Body of pancreas (tissue), 4 donors: Measurements from ENCODE around the gene SMPD2. TPM values are rescaled to one million over a fixed set of nuclear protein-coding genes. Genes with fewer than 3 reads are reported as not detected.

ENCODE experiments used
- ATAC-seq: fragments of 150-250 bp; one replicate; pipeline ENCODE4 v1.9.1; 2016
- DNase-seq, 4 donors: peaks; one replicate each; pipeline ENCODE4 v3.0.0-alpha.2; 2019
- H3K27ac ChIP-seq, 4 donors: fragments of 200-600 bp; sonication (generic); 1 replicate in 3 of 4; 2 replicates in 1 of 4; pipeline versions ENCODE4 v1.5.1 to v1.6.1; 2016 to 2019; ENCODE audit warnings: mild to moderate bottlenecking in 1 of 4, mixed read lengths in 1 of 4, moderate library complexity in 1 of 4
- H3K27me3 ChIP-seq, 2 donors: fragments of 200-600 bp; sonication (generic); one replicate each; pipeline ENCODE4 v1.6.0; 2016; ENCODE audit warnings: mild to moderate bottlenecking in 1 of 2
- H3K36me3 ChIP-seq, 2 donors: fragments of 200-600 bp; sonication (generic); replicated peaks in 1 of 2; 2 replicates each; pipeline ENCODE4 v1.5.1; 2016; ENCODE audit warnings: low read depth in 2 of 2; ENCODE audit not compliant: insufficient read depth in 1 of 2
- H3K4me1 ChIP-seq: fragments of 200-600 bp; sonication (generic); one replicate; pipeline ENCODE4 v1.6.0; 2016
- H3K4me3 ChIP-seq, 2 donors: fragments of 200-600 bp; sonication (generic); 1 replicate in 1 of 2; 2 replicates in 1 of 2; pipeline ENCODE4 v1.5.1; 2016 to 2019
- H3K9me3 ChIP-seq, 3 donors: fragments of 200-600 bp; sonication (generic); 1 replicate in 2 of 3; 2 replicates in 1 of 3; pipeline ENCODE4 v1.5.1; 2016
- POLR2A ChIP-seq, 3 donors: fragments of 450-650 bp; IDR thresholded peaks; one replicate each; pipeline ENCODE4 v1.6.1; 2016; ENCODE audit warnings: antibody characterized with exemption in 3 of 3, mild to moderate bottlenecking in 2 of 3
- WGBS, 2 donors: methylation state at CpG; one replicate each; pipeline ENCODE4 v1.1.5; 2017; 5-methylcytosine and 5-hydroxymethylcytosine counted together
- intact Hi-C: fragments of 100-400 bp; cut with DNase I; formaldehyde crosslinking; loops from one replicate; pipeline ENCODE4 v1.15.1; 2023
- total RNA-seq, 2 donors: library from RNA; depleted of rRNA; stranded (reverse); fragments of >200 nt; gene quantifications; one replicate each; pipeline ENCODE4 v1.1.0, GENCODE V29; 2016
- TF ChIP-seq, protein P1 (sequence below), 7 experiments: fragments of 450-650 bp in 4 of 7; fragments of 200-600 bp in 3 of 7; sonication (generic) in 3 of 7; IDR thresholded peaks; one replicate each; pipeline ENCODE4 v1.5.1; 2016 to 2019; ENCODE audit warnings: antibody characterized with exemption in 7 of 7

Gene SMPD2
- total RNA-seq, 2 donors from 2014 or later = 8.0 to 13.8 TPM

DNA sequence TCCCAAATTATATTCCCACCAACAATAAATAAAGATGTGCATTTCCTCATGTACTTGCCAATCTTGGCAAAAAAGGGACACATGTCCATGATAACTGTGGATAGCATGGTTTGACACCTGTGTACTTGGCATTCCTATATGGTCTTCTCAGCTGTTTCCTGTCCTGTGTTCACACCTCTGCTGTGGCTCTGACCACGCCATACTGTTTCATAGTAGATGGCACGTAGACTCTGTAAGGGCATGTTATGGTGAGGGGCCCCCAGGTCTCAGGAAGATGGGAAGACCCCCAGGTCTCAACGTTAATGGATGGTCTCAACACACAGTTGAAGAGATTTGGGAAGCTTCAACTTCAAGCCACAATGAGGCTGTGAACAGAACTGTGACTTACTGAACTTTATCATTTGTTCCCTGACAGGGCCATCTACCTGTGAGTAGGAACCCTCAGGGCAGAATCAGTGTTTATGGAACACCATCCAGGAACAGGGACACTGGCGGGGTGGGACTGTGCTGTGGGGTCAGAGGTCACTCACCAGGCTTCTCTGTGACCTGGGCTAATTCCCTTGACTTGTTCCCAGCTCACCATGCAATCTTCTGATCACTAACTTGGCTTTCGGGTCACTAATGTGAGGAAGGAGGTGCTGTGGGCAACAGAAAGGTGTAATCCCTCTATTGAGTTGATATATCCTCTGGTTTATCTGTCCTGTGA, 30.7 kb downstream of the SMPD2 start:
- Histone ChIP-seq H3K36me3 (peaks cover 0 to 6% of the 10 kb centered on the region in 2 donors), H3K4me1 (peaks cover 13% of the 10 kb centered on the region), H3K9me3 (no peaks in the 10 kb centered on the region), H3K4me3 (no peak overlapping the region), H3K27me3 (no peaks in the 10 kb centered on the region), H3K27ac (no peak overlapping the region)
- DNase-seq (no peak), ATAC-seq (no peak)
- 80 to 84% methylated on average over 4 to 5 of the region's 5 CpGs for whole genome bisulfite sequencing, 2 donors
- intact Hi-C loops = no loop called here
- TF ChIP-seq, protein P1, sequence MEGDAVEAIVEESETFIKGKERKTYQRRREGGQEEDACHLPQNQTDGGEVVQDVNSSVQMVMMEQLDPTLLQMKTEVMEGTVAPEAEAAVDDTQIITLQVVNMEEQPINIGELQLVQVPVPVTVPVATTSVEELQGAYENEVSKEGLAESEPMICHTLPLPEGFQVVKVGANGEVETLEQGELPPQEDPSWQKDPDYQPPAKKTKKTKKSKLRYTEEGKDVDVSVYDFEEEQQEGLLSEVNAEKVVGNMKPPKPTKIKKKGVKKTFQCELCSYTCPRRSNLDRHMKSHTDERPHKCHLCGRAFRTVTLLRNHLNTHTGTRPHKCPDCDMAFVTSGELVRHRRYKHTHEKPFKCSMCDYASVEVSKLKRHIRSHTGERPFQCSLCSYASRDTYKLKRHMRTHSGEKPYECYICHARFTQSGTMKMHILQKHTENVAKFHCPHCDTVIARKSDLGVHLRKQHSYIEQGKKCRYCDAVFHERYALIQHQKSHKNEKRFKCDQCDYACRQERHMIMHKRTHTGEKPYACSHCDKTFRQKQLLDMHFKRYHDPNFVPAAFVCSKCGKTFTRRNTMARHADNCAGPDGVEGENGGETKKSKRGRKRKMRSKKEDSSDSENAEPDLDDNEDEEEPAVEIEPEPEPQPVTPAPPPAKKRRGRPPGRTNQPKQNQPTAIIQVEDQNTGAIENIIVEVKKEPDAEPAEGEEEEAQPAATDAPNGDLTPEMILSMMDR (IDR thresholded peaks at IDR 0.05) = no peak
- no peak for TF ChIP-seq POLR2A (IDR thresholded peaks at IDR 0.05)

DNA sequence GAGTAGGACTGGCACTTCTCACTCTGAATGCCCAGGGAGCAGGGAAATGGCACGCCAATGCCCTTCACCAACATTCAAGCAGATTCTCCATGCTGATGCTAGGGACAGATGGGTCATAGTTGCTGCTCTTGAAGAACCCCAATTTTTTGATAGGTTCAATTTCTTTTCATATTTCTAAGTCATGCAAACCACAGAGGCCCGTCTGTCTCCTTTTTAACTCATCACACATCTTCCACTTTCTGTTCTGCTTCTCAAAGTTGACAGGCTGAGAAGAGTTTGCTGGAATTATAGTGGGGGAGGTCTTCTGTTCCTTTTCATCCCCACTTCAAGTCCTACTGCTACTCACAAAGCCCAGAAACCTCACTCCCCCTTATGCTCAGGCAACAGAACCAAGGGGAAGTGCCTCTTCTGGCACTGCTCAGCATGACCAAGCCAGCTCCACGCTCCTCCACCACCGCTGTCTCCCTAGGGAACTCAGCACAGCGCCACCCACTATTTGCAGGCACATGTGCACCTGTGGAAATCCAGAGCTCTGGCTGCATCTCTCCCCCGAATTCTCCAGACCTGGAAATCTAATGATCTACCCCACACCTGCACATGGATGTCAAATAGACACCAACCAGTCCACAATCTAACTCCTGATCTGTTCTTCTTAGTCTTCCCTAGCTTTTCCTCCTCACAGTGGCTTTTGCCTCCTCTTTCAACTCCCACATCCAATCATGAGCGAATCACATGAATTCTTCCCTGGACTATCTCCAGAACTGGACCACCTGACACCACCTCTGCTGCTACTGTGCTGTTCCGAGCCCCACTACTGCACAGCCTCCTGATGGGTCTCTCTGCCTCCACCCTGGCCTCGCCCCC, 31.8 kb downstream of the SMPD2 start:
- 92 to 94% methylated on average over 8 to 9 of the region's 9 CpGs for WGBS, 2 donors
- no peak for ATAC-seq
- TF ChIP-seq POLR2A (IDR thresholded peaks at IDR 0.05) = no peak
- TF ChIP-seq, protein P1 (IDR thresholded peaks at IDR 0.05) = no peak
- no peak overlapping the region for H3K27ac ChIP-seq
- DNase-seq = no peak
- no peaks in the 10 kb centered on the region for H3K9me3 ChIP-seq
- H3K4me3 ChIP-seq = no peak overlapping the region
- intact Hi-C loops = no loop called here
- H3K4me1 ChIP-seq = peaks cover 16% of the 10 kb centered on the region
- peaks cover 0 to 6% of the 10 kb centered on the region in 2 donors for H3K36me3 ChIP-seq
- H3K27me3 ChIP-seq = no peaks in the 10 kb centered on the region

DNA sequence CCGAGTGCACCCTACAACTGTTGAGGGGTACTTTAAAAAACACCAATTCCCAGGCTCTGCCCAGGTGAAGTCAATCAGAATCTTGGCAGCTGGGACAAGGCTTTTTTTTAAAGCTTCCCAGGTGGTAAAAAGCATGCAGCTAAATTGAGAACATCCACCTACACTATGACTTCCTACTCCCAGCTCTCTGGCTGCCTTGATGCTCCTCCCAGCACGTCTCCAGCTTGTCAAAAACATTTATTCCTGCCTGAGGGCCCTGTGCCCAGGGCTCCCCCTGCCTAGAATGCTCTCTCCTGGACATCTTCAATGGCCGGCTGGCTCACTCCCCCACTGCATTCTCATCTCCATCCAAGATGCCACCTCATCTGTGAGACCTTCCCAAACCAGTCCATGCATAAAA, 32.6 kb downstream of the SMPD2 start:
- no peaks in the 10 kb centered on the region for H3K9me3 ChIP-seq
- ATAC-seq (no peak), DNase-seq (no peak)
- intact Hi-C loops = no loop called here
- H3K27me3 ChIP-seq = no peaks in the 10 kb centered on the region
- WGBS, 2 donors = 91 to 93% methylated on average over 3 of the region's 3 CpGs
- H3K27ac ChIP-seq = no peak overlapping the region
- no peak for TF ChIP-seq POLR2A (IDR thresholded peaks at IDR 0.05)
- TF ChIP-seq, protein P1 (IDR thresholded peaks at IDR 0.05) = no peak
- H3K36me3 ChIP-seq = peaks cover 0 to 6% of the 10 kb centered on the region in 2 donors
- H3K4me3 ChIP-seq = no peak overlapping the region
- peaks cover 24% of the 10 kb centered on the region for H3K4me1 ChIP-seq

DNA sequence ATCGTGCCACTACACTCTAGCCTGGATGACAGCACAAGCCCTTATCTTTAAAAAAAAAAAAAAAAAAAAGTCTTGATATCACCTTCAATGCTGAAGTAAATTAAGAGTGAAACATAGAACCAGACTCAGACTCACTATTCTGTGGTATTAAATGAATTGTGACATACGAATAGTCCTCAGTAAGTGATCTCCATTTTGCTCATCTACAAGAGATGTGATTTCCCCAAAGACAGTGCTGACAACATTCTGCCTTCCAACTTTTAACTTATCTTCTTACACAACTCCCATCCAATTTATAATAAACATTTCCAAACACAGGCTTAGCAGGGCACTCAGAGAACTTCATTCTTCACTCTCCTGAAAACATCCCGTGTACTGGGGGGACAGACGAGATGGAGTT, 34.5 kb downstream of the SMPD2 start:
- no peaks in the 10 kb centered on the region for H3K27me3 ChIP-seq
- WGBS, 2 donors = 67 to 81% methylated on average over 4 of the region's 4 CpGs
- DNase-seq (no peak), ATAC-seq (no peak)
- intact Hi-C loops = no loop called here
- TF ChIP-seq POLR2A (IDR thresholded peaks at IDR 0.05) = no peak
- TF ChIP-seq, protein P1 (IDR thresholded peaks at IDR 0.05) = no peak
- H3K9me3 ChIP-seq = no peaks in the 10 kb centered on the region
- peaks cover 0 to 6% of the 10 kb centered on the region in 2 donors for H3K36me3 ChIP-seq
- H3K4me1 ChIP-seq = peaks cover 42% of the 10 kb centered on the region
- H3K27ac ChIP-seq = no peak overlapping the region
- no peak overlapping the region for H3K4me3 ChIP-seq
